Measurements from ENCODE around the gene MYO6. TPM values are rescaled to one million over a fixed set of nuclear protein-coding genes. Genes with fewer than 3 reads are reported as not detected.

MYO6 gene
- total and polyA plus RNA-seq, 2 of the 4 experiments (the other 2 are of a cell fraction): 6.1 to 6.8 TPM

GRCh38 chr6:75766387-75766786 is 17.3 kb downstream of the MYO6 start:
- intact Hi-C loops (cut with micrococcal nuclease) (no loop called here), in situ Hi-C loops (cut with MboI; ENCODE audit: low sequenced_read_pairs) (no loop called here), dilution Hi-C loops (cut with HindIII; ENCODE audit: low sequenced_read_pairs, unreplicated experiment) (no loop called here)
- Histone ChIP-seq H3K9me3 (ENCODE audit: control insufficient read depth, insufficient read depth, low read length) (no peaks in the 10 kb centered on the region), H2BK15ac (ENCODE audit: low read depth, low read length) (no peak overlapping the region), H3K14ac (replicated peaks; ENCODE audit: low read depth, low read length) (no peak overlapping the region), H3K4me1 (ENCODE audit: control insufficient read depth, insufficient read depth, low read length) (no peaks in the 10 kb centered on the region), H3K27me3 (ENCODE audit: control insufficient read depth, insufficient read depth, low read length) (no peaks in the 10 kb centered on the region), H3K9me1 (ENCODE audit: insufficient read depth, low read length) (no peaks in the 10 kb centered on the region), H4K20me1 (ENCODE audit: insufficient read depth, low read length) (no peaks in the 10 kb centered on the region; the same call in 1 of the 2 replicates), H2BK5ac (ENCODE audit: low read depth, low read length, poor library complexity, severe bottlenecking) (no peak overlapping the region), H4K8ac (ENCODE audit: low read depth in 2 of 2, low read length in 2 of 2) (no peak overlapping the region), H3K4ac (ENCODE audit: low read depth, low read length) (no peak overlapping the region), H3K27ac (ENCODE audit: insufficient read depth, low read length) (no peak overlapping the region), H3K4me3 (ENCODE audit: insufficient read depth, low read depth, low read length) (no peak overlapping the region), H2BK20ac (ENCODE audit: low read depth, low read length) (no peak overlapping the region), H2AK5ac (ENCODE audit: low read depth, low read length) (no peak overlapping the region), H3K79me1 (ENCODE audit: low read depth in 1 of 2, low read length in 2 of 2) (peaks cover 12 to 23% of the 10 kb centered on the region in 2 experiments), H4K91ac (ENCODE audit: insufficient read depth, low read depth, low read length) (no peak overlapping the region), H3K23ac (ENCODE audit: low read depth, low read length) (no peak overlapping the region), H3K56ac (ENCODE audit: extremely low read depth, insufficient read depth, low read length) (no peak overlapping the region), H3K4me2 (ENCODE audit: low read depth, low read length) (no peak overlapping the region), H3K18ac (ENCODE audit: low read depth, low read length) (no peak overlapping the region), H2AK9ac (replicated peaks; ENCODE audit: low read depth, low read length, poor library complexity) (no peak overlapping the region), H3K9ac (ENCODE audit: low read depth, low read length) (no peak overlapping the region), H4K5ac (ENCODE audit: low read depth, low read length) (no peak overlapping the region), H3K36me3 (ENCODE audit: control insufficient read depth, insufficient read depth, low read length) (no peaks in the 10 kb centered on the region), H2BK120ac (ENCODE audit: low read depth, low read length) (no peak overlapping the region), H2AFZ (replicated peaks; ENCODE audit: low read length, poor library complexity) (no peak overlapping the region)
- POLR2A ChIA-PET (ENCODE audit: unreplicated experiment): no interaction called here
- CTCF ChIA-PET: no interaction called here
- DNase-seq: no peak
- TF ChIP-seq, protein P1, sequence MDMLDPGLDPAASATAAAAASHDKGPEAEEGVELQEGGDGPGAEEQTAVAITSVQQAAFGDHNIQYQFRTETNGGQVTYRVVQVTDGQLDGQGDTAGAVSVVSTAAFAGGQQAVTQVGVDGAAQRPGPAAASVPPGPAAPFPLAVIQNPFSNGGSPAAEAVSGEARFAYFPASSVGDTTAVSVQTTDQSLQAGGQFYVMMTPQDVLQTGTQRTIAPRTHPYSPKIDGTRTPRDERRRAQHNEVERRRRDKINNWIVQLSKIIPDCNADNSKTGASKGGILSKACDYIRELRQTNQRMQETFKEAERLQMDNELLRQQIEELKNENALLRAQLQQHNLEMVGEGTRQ (IDR thresholded peaks at IDR 0.05; ENCODE audit: low read depth, low read length): no peak
- TF ChIP-seq POLR2A (IDR thresholded peaks at IDR 0.05; ENCODE audit: low read depth, low read length) (no peak), MAFK (IDR thresholded peaks at IDR 0.05; ENCODE audit: low read depth, low read length) (no peak), NFE2L2 (IDR thresholded peaks at IDR 0.05; ENCODE audit: low read depth, low read length) (no peak), CHD1 (IDR thresholded peaks at IDR 0.05; ENCODE audit: low read depth, low read length) (no peak), RAD21 (IDR thresholded peaks at IDR 0.05; ENCODE audit: low read length) (no peak)
- TF ChIP-seq, protein P2, sequence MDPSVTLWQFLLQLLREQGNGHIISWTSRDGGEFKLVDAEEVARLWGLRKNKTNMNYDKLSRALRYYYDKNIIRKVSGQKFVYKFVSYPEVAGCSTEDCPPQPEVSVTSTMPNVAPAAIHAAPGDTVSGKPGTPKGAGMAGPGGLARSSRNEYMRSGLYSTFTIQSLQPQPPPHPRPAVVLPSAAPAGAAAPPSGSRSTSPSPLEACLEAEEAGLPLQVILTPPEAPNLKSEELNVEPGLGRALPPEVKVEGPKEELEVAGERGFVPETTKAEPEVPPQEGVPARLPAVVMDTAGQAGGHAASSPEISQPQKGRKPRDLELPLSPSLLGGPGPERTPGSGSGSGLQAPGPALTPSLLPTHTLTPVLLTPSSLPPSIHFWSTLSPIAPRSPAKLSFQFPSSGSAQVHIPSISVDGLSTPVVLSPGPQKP (IDR thresholded peaks at IDR 0.05; ENCODE audit: borderline replicate concordance, low read depth, low read length): no peak
- no TSS peak for BruUV-seq (replicated peaks)
- no peak for ATAC-seq (ENCODE audit: low read depth)

Measured in IMR-90 (cell line).